GM19467 (cell line): ENCODE data around the gene SPSB4.

Experiments
- ATAC-seq: cut with Tn5 transposase; IDR thresholded peaks from one replicate; pipeline ENCODE4 v1.9.1; 2021; ENCODE audit warnings: mild to moderate bottlenecking, moderate library complexity; ENCODE audit not compliant: unreplicated experiment

Gene SPSB4

DNA sequence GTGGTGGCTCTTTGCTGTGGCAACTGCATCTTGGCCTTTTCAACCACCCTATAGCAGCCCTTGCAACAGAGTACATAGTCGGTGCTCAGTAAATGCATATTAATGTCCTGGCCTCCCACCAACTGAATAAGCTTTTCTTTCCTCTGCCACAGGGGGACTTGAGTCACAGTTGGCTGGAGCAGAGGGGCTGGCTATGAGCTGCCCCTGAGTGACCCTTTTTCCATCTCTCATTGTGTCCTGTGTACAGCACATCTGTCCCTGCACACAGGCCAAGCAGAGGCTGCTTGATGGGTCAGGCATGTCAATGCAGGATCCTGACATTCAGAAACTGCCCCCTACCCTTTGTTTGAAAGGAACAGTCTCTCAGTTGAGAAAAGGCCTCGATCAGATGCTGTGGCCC, 22.4 kb downstream of the SPSB4 start:
- ATAC-seq, result no peak

- ATAC-seq, result no peak
These were observed 23.4 kb downstream of the SPSB4 start for GRCh38 chr3:141074529-141074928.

DNA sequence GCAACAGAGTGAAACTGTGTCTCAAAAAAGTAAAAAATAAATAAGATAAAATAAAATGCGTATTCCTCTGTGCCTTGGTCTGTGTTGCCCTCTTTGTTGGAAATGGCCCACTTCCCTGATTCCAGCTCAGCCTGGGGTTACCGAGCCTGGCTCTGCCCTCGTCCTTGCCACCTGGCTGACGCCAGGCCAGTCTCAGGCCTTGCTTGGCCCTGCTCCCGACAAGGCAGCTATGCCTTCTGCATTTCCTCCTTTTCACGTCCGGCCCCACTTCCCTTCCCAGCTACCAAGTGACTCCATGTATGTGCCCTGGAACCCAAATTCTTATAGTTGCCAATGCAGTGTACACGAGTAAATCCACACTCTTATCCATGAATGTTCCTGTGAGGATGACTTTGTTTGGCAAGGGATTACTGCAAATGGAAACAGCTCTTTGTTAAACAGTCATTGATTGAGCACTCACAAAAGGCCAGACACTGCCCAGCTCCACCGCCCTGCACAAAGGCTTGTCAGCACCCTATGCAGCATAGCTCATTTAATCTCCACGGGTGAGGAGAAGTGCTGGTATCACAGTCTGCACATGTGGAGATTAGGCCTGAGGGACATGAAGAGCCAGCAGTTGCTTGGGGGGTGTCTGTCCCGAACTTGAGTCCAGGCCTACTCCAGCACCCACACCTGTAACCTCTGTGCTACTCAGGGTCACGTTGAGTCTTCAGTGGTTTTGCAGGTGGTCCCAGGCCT, 25.1 kb downstream of the SPSB4 start:
- ATAC-seq, result no peak

GRCh38 chr3:141076797-141077571, 25.8 kb downstream of the SPSB4 start:
- no peak for ATAC-seq

DNA sequence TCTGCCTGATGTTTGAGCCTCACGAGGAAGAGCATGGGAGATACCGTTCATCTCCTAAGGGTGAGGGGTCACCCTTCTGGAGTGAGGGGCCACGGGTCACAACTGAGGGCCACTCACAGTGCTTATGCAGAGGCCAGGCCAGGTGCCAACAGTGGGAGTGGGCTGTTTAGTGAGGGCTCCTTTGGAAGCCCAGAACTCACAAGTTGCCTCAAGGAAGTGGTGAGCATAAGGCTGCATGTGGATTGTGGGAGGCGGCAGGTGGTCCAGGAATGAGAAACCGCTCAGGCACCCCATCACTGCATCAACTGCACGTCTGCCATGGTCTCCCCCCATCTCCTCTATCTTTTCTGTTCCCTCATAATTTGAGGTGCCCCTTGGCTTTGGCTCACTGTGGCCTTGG, 26.5 kb downstream of the SPSB4 start:
- no peak for ATAC-seq

DNA sequence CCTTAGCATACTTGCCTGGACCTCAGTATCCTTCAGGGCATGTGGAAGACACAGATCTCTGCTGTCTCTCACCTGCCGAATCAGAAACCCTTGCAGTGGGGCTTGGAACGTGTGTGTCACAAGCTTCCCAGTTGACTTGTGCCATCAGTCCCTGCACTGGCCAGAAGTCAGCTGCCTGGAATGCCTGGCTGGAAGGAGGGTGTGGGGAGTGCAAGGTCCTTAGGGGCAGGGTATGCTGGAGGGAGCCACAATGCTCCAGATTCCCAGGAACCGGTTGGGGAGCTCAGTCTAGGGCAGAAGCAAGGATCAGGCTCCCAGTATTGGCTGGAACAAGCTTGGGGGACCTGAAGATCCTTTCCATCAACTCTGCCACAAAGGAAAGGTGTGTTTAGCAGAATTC, 27.1 kb downstream of the SPSB4 start:
- no peak for ATAC-seq

GRCh38 chr3:141080431-141080830, 29.3 kb downstream of the SPSB4 start:
- ATAC-seq, result no peak

DNA sequence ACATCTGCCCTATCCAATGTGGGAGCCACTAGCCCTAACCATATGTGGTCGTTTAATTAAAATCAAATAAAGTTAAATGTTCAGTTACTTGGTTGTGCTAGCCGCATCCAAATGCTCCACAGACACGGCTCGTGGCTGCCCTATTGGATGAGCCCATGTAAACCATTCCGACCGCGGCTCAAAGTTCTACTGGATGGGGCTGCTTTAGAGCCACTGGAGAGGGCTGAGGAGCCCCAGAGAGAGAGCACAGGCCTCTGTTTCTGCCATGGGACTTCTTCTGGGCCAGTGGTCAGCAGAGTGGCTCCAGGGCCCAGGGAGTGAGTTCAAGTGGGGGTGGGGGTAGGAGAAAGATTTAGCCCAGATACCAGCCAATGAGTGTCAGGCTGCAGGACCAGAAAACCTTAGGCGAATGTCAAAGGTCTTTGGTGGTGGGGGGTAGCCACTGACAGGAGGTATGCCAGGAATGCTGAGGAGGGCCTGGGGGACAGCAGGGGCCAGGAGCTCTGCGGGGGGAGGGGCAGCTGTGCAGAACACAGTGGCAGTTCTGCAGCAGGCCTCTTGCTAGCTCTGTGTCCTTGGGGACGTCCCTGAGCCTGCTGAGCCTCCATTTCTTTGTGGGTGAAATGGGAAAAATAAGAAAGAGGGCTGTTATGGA, 30.1 kb downstream of the SPSB4 start:
- no peak for ATAC-seq

DNA sequence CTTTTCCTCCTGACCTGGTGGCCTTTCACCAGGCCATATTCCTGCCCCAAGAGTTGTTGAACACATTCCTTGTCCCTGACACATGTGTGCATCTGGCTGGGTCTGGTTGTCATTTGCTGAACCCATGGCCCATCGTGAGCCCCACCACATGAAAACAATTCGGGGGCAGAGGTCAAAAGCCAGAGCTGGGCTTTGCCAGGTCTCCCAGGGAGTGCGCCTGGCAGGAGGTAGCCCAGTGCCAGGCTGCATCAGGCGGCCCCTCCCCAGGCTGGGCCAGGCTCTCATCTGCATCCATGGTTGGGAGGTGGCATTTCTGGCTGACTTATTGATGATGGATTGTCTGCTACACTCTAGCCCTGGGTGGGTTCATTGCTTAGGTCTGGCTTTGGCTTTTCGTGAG, 30.9 kb downstream of the SPSB4 start:
- no peak for ATAC-seq

DNA sequence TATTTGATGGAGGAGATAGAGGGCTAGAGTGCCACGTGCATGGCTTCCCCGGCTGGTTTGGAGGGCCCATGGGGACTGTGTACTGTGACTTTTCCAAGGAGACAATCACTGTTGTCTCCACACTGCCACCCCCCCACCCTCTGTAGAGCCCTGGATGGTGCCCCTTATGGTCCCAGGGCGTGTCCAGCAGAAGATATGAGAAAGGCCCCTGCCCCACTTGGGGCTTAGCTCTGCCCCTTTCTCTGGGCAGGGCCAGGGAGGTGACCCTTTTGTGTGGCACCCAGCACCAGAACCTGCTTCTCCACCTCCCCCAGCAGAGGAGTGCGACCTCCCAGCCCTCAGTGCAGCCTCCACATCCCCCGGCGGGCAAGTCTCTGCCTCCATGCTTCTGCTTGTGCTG, 32.1 kb downstream of the SPSB4 start:
- ATAC-seq, result no peak

- no peak for ATAC-seq
These were observed 32.9 kb downstream of the SPSB4 start for GRCh38 chr3:141083836-141084649.

GRCh38 chr3:141085343-141086070, 34.4 kb downstream of the SPSB4 start:
- no peak for ATAC-seq

GRCh38 chr3:141086188-141086587, 35.0 kb downstream of the SPSB4 start:
- no peak for ATAC-seq

- ATAC-seq, result no peak
These were observed 36.1 kb downstream of the SPSB4 start for GRCh38 chr3:141087076-141087777.

GRCh38 chr3:141087778-141088130, 36.6 kb downstream of the SPSB4 start:
- ATAC-seq, result no peak

- ATAC-seq, result no peak
These were observed 38.4 kb downstream of the SPSB4 start for GRCh38 chr3:141089339-141090152.

- no peak for ATAC-seq
These were observed 40.3 kb downstream of the SPSB4 start for GRCh38 chr3:141091426-141091825.

- no peak for ATAC-seq
These were observed 41.5 kb downstream of the SPSB4 start for GRCh38 chr3:141092663-141093062.

DNA sequence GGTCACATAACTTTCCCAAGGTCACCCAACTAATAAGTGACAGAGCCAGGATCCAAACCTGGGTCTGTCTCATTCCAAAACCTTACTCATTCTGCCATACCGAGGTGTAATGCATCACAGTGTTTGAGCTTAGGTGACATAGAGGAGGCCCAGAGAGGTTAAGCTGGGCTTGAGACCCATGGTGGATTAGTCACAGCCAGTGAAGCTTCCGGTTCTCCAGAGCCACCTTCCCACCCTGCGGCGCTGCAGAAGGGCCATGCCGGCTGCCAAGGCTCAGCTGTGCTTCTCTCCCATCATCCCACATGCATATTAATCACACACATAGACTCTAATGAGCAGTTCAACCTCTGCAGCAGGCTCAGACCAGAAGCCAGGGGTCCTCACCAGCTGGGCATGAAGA, 42.2 kb downstream of the SPSB4 start:
- no peak for ATAC-seq
